HS-5 (cell line): ENCODE measurements around the gene RPL29.
A peak's percentile ranks its signal among the peaks of the same experiment; 100 is the strongest.

Source experiments
- DNase-seq: peaks from one replicate; pipeline ENCODE4 v3.0.0-alpha.2; 2012; ENCODE audit warnings: low read depth

The RPL29 gene

GRCh38 chr3:51963951-51964451, 31.7 kb downstream of the RPL29 start:
- no peak for DNase-seq

GRCh38 chr3:51962854-51963530, 32.7 kb downstream of the RPL29 start:
- no peak for DNase-seq

- DNase-seq, result no peak
Observed at GRCh38 chr3:51961602-51962569, 33.8 kb downstream of the RPL29 start.

GRCh38 chr3:51961011-51961410, 34.7 kb downstream of the RPL29 start:
- DNase-seq, result no peak

- DNase-seq, result no peak
Observed at GRCh38 chr3:51960386-51960785, 35.3 kb downstream of the RPL29 start.

GRCh38 chr3:51959651-51960050, 36.0 kb downstream of the RPL29 start:
- no peak for DNase-seq

- no peak for DNase-seq
Observed at GRCh38 chr3:51958603-51959521, 36.8 kb downstream of the RPL29 start.

- no peak for DNase-seq
Observed at GRCh38 chr3:51957520-51958205, 38.0 kb downstream of the RPL29 start.

GRCh38 chr3:51955893-51956770, 39.6 kb downstream of the RPL29 start:
- DNase-seq, result no peak

GRCh38 chr3:51955175-51955892, 40.4 kb downstream of the RPL29 start, which contains the start of gene GPR62:
Gene GPR62, plus strand, starts transcription at chr3:51955381. Its CDS starts 272 bp downstream, at chr3:51955653.
- no peak for DNase-seq

GRCh38 chr3:51954713-51955112, 41.0 kb downstream of the RPL29 start:
- no peak for DNase-seq

- no peak for DNase-seq
Observed at GRCh38 chr3:51954105-51954504, 41.6 kb downstream of the RPL29 start.

GRCh38 chr3:51953445-51953844, 42.2 kb downstream of the RPL29 start:
- peak; percentile 70 for DNase-seq

GRCh38 chr3:51950899-51951298, 44.8 kb downstream of the RPL29 start:
- DNase-seq, result no peak

- DNase-seq, result no peak
Observed at GRCh38 chr3:51949121-51949520, 46.6 kb downstream of the RPL29 start.

- no peak for DNase-seq
Observed at GRCh38 chr3:51948016-51948580, 47.6 kb downstream of the RPL29 start.

- DNase-seq, result no peak
Observed at GRCh38 chr3:51947215-51947900, 48.3 kb downstream of the RPL29 start.

GRCh38 chr3:51946796-51947195, 48.9 kb downstream of the RPL29 start:
- DNase-seq, result no peak
